ENCODE data around the gene ANKRD49. TPM values are rescaled to one million over a fixed set of nuclear protein-coding genes. Genes with fewer than 3 reads are reported as not detected.

The ANKRD49 gene
- total RNA-seq, 2 experiments from 2014 or later: 17.9 to 19.1 TPM

- TF ChIP-seq, protein P1, sequence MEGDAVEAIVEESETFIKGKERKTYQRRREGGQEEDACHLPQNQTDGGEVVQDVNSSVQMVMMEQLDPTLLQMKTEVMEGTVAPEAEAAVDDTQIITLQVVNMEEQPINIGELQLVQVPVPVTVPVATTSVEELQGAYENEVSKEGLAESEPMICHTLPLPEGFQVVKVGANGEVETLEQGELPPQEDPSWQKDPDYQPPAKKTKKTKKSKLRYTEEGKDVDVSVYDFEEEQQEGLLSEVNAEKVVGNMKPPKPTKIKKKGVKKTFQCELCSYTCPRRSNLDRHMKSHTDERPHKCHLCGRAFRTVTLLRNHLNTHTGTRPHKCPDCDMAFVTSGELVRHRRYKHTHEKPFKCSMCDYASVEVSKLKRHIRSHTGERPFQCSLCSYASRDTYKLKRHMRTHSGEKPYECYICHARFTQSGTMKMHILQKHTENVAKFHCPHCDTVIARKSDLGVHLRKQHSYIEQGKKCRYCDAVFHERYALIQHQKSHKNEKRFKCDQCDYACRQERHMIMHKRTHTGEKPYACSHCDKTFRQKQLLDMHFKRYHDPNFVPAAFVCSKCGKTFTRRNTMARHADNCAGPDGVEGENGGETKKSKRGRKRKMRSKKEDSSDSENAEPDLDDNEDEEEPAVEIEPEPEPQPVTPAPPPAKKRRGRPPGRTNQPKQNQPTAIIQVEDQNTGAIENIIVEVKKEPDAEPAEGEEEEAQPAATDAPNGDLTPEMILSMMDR (IDR thresholded peaks at IDR 0.05): no peak
- ChIA-PET POLR2A (no interaction called here), CTCF (interaction anchor here (0.7 to 1.8 kb wide), 4 partner anchors 27 to 200 kb away, joined by 3 to 7 read pairs (median 3); partner anchors contain the start of gene C11orf97)
- no peak for ATAC-seq
- Mint-ChIP-seq H3K27me3 (no peaks in the 10 kb centered on the region), H3K9me3 (no peaks in the 10 kb centered on the region), H3K4me1 (ENCODE audit: low read depth) (peaks cover 45% of the 10 kb centered on the region), H3K36me3 (ENCODE audit: low read depth) (peaks cover 14% of the 10 kb centered on the region), H3K4me3 (peak overlapping the region; percentile 38), H3K27ac (peak overlapping the region; percentile 4)
- intact Hi-C loops (cut with micrococcal nuclease): no loop called here
- no peak for DNase-seq
Observed at GRCh38 chr11:94546886-94547285, 53.1 kb downstream of the ANKRD49 start.

DNA sequence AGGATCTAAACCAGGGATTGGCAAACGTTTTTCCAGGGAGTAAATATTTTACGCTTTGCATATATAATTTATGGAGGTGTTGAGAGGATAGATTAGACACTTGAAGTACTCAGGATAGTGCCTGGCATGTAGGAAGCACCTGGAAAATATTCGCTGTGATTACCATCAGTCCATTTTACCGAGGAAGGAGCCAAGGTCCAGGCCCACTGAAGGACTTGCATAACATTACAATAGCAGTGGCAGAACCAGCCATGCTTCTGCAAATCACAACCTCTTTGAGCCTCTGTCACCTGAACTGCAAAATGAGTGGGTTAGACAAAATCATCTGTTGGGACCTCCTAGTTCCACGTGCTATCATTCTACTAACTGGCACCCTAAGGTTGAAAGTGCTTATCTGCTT lies 55.4 kb downstream of the ANKRD49 start:
- DNase-seq: no peak
- ChIA-PET POLR2A (no interaction called here), CTCF (no interaction called here)
- no peak overlapping the region for H3K4me3 Mint-ChIP-seq
- H3K27ac Mint-ChIP-seq: no peak overlapping the region
- H3K27me3 Mint-ChIP-seq: no peaks in the 10 kb centered on the region
- no peak for ATAC-seq
- TF ChIP-seq, protein P1 (IDR thresholded peaks at IDR 0.05): no peak
- H3K4me1 Mint-ChIP-seq (ENCODE audit: low read depth): peaks cover 37% of the 10 kb centered on the region
- intact Hi-C loops (cut with micrococcal nuclease): no loop called here
- no peaks in the 10 kb centered on the region for H3K9me3 Mint-ChIP-seq
- H3K36me3 Mint-ChIP-seq (ENCODE audit: low read depth): peaks cover 14% of the 10 kb centered on the region

Small RNA genes within 50 kb of the gene (microRNA-seq; reads per million reads assigned to microRNA genes)
- 12.7 reads per million, percentile 38 among the genes with 10 or more reads in this experiment for gene MIR548L (ENCODE audit: borderline microRNAs expressed, borderline replicate concordance)

Other genes starting within 250 kb of the ANKRD49 start
- gene IZUMO1R, start 189.4 kb upstream of the ANKRD49 start, total RNA-seq: not detected
- gene GPR83, start 92.6 kb upstream of the ANKRD49 start, total RNA-seq: under 1 TPM; 0.07 to 0.11 TPM
- 10 to 100 TPM; 38.3 to 42.0 TPM for gene MRE11, start 140 bp upstream of the ANKRD49 start, total RNA-seq
- gene C11orf97, start 18.5 kb downstream of the ANKRD49 start, total RNA-seq: not detected
- 1 to 10 TPM; 3.9 TPM for gene FUT4, start 49.9 kb downstream of the ANKRD49 start, total RNA-seq
- gene PIWIL4, start 73.4 kb downstream of the ANKRD49 start, total RNA-seq: under 1 TPM; 0.36 to 0.50 TPM